Stimulated activated CD4-positive, alpha-beta T cell treated with anti-CD3 and anti-CD28 coated beads, TNF-alpha, amount 100 ng/mL, for 24 hours (primary cell): ENCODE results near the gene SOCS1.
A peak's percentile ranks its signal among the peaks of the same experiment; 100 is the strongest.
"Not testable (repeated sequence)": the region's sequence is repeated elsewhere in the genome, so short reads cannot be mapped to it uniquely, and the experiment has no call there.

Source experiments
- DNase-seq, 3 experiments: peaks; one replicate each; pipeline ENCODE4 v3.0.0-alpha.2; 2020; ENCODE audit warnings: low read depth in 3 of 3

The SOCS1 gene

DNA sequence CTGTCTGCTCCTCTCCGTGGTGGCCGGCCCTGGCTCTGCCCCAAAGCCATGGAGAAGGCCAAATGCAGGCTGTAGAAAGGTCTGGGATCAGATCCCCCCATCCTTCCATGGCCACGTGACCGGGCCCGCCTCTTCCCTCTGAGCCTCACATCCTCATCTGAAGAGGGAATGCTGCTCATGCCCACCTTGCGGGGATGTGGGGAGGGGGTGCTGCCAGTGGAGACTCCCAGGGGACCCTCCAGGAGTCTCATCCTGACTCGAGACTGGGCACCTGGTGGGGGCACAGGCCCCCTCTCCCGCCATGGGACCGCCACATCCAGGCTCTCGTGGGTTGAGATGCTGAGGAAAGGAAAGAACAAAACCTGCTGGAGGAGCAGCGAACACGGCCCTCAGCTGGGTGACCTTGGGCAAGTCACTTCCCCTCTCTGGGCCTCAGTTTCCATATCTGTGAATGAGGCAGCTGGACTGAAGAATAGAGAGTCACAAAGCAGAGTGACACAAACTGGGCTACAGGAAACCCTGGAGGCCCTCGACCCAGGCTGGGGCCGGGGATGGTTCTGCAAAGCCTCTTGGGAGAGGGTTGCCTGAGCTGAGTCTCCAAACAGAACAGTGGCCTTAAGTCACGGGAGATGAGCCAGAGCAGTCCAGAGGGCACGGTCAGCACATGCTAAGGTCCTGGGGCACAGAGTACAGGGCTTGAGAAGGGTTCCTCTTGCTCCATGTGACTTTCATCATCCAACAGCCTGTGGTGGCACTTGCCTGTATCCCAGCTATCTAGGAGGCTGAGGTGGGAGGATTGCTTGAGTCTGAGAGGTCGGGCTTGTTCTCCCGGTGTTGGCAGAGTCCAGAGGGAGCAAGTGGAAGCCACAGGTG is 30.1 kb downstream of the SOCS1 start:
- DNase-seq: no peak

- peak; percentile 66 to 90 (median 73) for DNase-seq
These were observed 30.9 kb downstream of the SOCS1 start for GRCh38 chr16:11224894-11225676.

GRCh38 chr16:11224096-11224893 is 31.7 kb downstream of the SOCS1 start:
- peak; percentile 26 to 74 (median 29) for DNase-seq

DNA sequence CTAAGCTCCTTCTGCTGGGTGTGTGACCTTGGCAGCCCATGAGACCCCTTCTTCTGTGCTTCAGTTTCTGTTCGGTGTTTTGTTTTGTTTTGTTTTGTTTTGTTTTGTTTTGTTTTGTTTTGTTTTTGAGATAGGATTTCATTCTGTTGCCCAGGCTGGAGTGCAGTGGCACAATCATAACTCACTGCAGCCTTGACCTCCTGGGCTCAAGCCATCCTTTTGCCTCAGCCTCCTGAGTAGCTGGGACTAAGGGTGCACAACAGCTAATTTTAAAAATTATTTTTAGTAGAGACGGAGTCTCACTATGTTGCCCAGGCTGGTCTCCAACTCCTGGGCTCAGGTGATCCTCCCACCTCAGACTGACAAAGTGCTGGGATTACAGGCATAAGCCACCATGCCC is 35.5 kb downstream of the SOCS1 start:
- not testable (repeated sequence) for DNase-seq

DNA sequence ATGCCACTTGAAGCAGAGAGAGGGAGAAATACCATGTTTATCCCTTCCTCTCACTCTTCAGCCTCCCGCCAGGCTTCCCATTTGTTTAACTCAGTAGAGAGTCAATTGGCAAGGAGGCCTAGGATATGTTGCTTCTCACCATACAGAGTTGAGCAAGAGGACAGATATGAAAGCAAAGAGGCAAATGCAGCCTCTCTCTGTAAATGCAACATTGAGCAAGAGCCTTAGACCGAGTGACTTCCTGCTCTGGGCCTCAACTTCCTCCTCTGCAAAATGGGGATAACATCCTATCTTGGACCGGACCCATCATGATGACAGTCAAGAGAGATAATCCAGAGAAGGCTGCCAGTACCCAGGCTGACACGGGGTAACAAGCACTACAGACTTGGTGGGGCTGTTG is 36.8 kb downstream of the SOCS1 start:
- DNase-seq: no peak

DNA sequence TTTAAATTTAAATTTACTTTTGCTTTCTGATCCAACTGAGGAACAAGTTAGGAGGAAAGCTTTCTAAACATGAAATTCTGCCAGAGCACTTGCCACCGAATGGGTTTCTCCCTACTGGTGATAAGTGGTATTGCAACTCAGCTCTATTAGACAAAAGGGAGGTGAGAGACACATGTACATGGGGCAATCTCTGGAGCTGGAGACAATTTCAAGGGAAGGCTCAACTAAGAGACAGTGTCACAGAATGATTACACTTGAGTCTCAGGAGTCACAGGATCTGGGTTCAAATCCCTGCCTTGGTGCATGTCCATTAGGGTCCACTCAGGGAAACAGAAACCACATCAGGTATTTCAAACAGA is 37.4 kb downstream of the SOCS1 start:
- no peak for DNase-seq

DNA sequence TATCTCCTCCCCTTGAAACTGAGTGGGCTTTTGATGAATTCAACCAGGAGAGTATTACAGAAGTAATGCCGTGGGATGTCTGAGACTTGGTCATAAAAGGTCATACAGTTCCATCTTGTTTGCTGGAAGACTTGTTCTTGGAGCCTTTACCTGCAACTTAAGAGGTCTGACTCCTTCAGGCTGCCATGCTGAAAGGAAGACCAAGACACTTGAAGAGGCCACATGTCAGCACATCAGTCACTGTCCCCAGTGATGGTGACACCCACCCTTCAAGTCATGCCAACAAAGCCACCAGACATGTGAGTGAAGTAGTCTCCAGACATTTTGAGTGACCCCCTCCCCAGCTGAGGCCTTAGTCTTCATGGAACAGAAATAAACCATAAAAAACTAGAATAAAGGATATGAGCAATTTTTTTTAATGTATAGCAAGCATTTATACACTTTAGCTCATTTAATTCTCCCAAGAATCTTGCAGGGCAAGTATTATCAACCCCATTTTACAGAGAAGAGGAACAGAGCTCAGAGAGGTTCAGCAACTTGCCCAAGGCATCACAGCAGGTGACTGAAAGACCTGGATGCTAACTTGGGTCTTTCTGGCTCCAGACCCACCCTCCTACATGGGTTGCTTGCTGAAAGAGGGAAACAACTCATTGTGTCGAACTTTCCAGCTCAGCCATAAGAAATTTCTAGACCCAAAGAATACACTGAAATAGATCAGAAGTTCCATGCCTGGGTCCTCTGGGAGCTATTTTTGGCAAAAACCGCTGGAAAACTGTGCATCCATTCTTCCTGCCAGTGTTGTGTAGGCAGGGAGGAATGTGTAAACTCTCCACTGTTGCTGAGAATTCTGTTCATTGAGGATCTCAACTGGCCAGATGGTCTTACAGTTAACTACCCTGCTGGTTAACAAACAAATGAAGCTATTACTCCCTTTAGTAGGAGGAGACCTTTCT is 38.1 kb downstream of the SOCS1 start:
- no peak for DNase-seq

- no peak for DNase-seq
These were observed 40.0 kb downstream of the SOCS1 start for GRCh38 chr16:11215935-11216556.

DNA sequence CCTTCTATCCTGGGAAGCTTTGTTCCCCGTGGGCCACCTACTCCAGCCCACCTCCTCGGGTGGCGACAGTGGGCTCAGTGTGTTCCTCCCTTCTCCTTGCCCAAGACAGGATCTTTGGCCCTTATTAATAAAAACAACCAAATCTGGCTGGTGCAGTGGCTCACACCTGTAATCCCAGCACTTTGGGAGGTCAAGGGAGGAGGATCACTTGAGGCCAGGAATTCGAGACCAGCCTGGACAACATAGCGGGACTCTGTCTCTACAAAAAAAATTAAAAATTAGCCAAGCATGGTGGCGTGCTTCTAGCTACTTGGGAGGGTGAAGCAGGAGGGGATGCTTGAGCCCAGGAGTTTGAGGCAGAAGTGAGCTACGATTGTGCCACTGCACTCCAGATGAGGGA is 42.2 kb downstream of the SOCS1 start:
- DNase-seq: no peak

- DNase-seq: no peak
These were observed 42.6 kb downstream of the SOCS1 start for GRCh38 chr16:11213373-11213772.

DNA sequence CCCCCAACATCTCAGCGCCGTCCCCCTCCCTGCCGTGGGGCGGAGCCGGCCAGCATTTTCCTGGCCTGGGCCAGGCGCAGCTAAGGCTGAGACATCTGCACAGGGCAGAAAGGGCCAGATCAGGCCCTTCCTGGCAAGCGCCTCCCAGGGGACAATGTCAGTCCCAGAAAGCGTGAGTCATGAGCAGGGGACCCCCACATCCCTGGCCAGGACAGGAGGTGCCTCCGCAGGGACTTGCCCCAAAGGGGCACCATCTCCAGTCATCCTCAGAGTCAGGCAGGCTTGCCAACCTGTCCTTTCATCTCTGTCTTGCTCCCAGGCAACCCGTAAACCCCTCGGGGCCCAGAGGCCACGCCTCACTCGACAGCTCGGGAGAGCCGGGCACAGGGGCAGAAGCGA is 43.2 kb downstream of the SOCS1 start:
- DNase-seq: no peak

DNA sequence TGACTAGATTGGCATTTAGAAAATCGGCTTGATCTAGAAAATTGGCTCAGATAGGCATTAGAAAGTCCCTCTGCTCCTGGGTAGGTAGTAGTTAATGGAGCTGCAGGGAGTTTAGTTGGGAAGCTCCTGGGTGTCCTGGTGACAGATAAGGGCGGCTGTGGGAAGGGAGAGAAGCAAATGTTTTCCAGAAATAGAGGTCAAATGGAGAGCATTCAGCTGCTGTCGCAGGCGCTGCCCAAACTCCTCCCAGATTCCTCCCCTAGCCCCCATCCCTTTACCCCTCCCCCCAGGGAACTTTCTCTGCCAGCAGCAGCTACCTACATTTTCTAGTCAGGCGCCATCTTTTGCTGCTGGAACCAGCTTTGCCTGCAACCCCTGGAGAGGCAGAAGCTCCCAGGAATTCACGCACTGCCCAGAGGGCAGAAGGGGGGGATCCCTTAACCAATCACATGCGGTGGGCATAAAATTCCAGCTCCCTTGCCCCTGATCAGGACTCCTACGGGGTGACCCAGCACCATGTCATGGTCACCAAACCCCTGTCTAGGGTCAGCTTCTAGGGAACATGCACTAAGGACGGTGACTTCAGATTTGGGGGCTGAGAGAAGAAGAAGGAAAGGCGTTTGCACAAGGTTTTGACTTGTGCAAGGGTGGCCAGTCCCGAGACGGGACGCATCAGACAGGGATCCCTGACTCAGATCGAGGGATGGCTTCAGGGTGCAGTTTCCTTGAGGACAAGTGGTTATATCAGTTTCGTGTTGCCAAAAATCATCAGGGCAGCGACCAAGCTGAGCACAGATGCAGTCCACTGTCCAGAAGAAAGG is 43.8 kb downstream of the SOCS1 start:
- no peak for DNase-seq

- DNase-seq: no peak
These were observed 44.7 kb downstream of the SOCS1 start for GRCh38 chr16:11211061-11211976.

GRCh38 chr16:11210260-11210659 is 45.7 kb downstream of the SOCS1 start:
- DNase-seq: no peak

GRCh38 chr16:11208916-11209665 is 46.9 kb downstream of the SOCS1 start:
- no peak for DNase-seq

DNA sequence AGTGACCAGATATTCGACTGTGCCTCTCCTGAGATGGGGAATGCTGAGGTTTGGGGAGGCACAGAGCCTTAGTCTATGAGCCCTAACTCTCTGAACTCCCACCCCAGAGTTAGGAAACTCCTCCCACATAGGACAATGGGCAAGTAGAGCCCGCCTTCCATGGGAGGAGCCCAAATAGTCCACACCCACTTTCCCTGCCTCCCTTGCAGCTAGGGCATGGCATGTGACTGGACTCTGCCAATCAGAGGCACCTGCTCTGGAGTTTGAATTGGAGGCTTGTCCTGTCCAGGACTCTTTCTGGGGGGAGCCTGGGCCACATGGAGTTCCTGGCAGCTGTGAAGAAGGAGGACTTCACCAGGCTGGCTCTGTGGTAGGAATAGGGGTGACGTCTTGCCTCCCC is 48.4 kb downstream of the SOCS1 start:
- no peak for DNase-seq

DNA sequence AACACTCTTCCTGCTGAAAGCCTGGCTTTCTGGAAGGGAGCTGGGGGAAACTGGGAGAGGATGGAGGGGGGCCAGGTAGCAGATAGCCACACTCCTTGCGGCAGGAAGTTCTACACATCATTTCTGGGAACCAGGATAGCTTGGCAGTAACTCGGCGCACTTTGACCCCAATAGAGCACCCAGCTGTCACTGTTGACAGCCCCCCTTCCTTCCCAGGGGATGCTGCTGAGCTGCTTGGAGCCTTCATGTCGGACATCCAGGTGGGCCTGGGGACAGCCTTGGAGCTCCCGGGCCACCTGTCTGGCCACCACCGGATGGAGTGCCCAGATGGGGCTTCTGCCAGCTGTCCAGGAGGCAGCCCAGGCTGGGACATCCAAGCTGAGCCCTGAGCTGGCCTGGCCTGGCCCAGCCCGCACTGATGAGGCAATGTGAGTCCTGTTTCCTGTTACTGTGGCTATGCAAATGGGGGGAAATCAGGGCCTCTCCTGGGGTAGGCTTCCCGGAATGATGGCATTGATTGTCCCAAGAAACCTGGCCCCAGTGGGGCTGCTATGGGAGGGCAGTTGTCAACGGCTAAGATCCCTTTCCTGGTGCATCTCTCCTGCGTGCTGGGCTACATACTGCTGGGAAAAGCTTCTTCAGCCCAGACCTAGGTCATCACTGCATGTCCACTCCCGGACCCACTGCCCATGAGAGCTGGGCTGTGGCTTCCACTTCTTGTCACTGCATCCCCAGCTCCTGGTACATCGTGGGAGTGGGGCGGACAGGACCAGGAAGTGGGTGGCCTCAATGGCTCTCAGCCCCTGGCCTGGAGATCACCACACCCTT is 50.0 kb downstream of the SOCS1 start:
- DNase-seq: no peak
